ENCODE results near the gene ZNF778.
"Not testable (repeated sequence)": the region's sequence is repeated elsewhere in the genome, so short reads cannot be mapped to it uniquely, and the experiment has no call there.

The ZNF778 gene

GRCh38 chr16:89183463-89183862 is 34.0 kb upstream of the ZNF778 start:
- DNase-seq = no peak

- DNase-seq = no peak
These were observed 33.4 kb upstream of the ZNF778 start for GRCh38 chr16:89183975-89184676.

- DNase-seq = no peak
These were observed 32.9 kb upstream of the ZNF778 start for GRCh38 chr16:89184677-89184932.

GRCh38 chr16:89184933-89185794 is 32.3 kb upstream of the ZNF778 start:
- peak; percentile 64 for DNase-seq

- DNase-seq = not testable (repeated sequence)
These were observed 31.5 kb upstream of the ZNF778 start for GRCh38 chr16:89185887-89186592.

- not testable (repeated sequence) for DNase-seq
These were observed 30.9 kb upstream of the ZNF778 start for GRCh38 chr16:89186593-89187031.

- peak; percentile 69 for DNase-seq
These were observed 30.3 kb upstream of the ZNF778 start for GRCh38 chr16:89187032-89187769.

- no peak for DNase-seq
These were observed 29.6 kb upstream of the ZNF778 start for GRCh38 chr16:89187770-89188392.

- DNase-seq = not testable (repeated sequence)
These were observed 28.8 kb upstream of the ZNF778 start for GRCh38 chr16:89188471-89189357.

- DNase-seq = no peak
These were observed 28.0 kb upstream of the ZNF778 start for GRCh38 chr16:89189358-89190025.

GRCh38 chr16:89190150-89190958 is 27.1 kb upstream of the ZNF778 start:
- DNase-seq = no peak

GRCh38 chr16:89191033-89191900 is 26.2 kb upstream of the ZNF778 start:
- no peak for DNase-seq

GRCh38 chr16:89191901-89192185 is 25.7 kb upstream of the ZNF778 start:
- no peak for DNase-seq

- DNase-seq = peak; percentile 90
These were observed 25.1 kb upstream of the ZNF778 start for GRCh38 chr16:89192186-89192955.

- peak; percentile 81 for DNase-seq
These were observed 24.4 kb upstream of the ZNF778 start for GRCh38 chr16:89192956-89193575.

GRCh38 chr16:89193576-89194293 is 23.8 kb upstream of the ZNF778 start:
- DNase-seq = no peak
